Nucleus accumbens (tissue), 56 donors: ENCODE data around the gene MRGPRD.
A peak's percentile ranks its signal among the peaks of the same experiment; 100 is the strongest.
"Not testable (repeated sequence)": the region's sequence is repeated elsewhere in the genome, so short reads cannot be mapped to it uniquely, and the experiment has no call there.

Experiments
- DNase-seq, 56 donors: peaks; one replicate each; lab custom pipeline; 2025; lab: John Stamatoyannopoulos, UW

MRGPRD gene

DNA sequence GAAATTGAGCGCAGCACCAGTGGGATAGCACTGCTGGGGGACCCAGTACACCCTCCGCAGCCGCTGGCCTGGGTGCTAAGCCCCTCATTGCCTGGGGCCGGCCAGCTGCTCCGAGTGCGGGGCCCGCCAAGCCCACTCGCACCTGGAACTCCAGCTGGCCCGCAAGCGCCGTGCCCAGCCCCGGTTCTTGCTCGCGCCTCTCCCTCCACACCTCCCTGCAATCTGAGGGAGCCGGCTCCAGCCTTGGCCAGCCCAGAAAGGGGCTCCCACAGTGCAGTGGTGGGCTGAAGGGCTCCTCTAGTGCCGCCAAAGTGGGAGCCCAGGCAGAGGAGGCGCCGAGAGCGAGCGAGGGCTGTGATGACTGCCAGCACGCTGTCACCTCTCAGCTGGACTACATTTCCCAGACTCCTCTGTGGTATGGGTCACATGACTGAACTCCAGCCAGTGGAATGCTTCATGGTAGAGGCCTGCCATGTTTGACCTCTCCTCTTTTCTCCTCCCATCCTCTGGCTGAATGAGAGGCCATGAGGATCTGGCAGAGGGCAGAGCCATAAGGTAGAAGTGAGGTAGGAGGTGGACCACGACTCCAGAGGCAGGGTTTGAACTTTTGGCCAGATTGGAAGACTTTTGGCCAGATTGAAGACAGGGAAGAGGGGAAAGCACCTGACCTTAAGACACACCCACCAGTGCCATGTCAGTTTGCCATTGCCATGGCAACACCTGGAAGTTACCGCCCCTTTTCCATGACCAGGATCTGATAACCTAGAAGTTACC, 6.2 kb downstream of the MRGPRD start:
- DNase-seq, result no peak

DNA sequence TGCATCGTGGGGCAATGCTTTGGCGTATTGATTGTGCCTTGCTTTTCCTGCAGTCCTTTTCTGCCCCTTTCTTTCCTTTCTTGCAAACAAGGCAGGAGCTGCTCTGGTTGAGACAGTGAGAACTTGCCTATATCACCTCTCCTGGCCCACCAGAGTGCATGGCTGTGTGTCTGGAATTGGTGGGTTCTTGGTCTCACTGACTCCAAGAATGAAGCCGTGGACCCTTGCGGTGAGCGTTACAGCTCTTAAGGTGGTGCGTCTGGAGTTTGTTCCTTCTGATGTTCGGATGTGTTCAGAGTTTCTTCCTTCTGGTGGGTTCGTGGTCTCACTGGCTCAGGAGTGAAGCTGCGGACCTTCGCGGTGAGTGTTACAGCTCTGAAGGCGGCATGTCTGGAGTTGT, 7.1 kb downstream of the MRGPRD start:
- not testable (repeated sequence) for DNase-seq

DNA sequence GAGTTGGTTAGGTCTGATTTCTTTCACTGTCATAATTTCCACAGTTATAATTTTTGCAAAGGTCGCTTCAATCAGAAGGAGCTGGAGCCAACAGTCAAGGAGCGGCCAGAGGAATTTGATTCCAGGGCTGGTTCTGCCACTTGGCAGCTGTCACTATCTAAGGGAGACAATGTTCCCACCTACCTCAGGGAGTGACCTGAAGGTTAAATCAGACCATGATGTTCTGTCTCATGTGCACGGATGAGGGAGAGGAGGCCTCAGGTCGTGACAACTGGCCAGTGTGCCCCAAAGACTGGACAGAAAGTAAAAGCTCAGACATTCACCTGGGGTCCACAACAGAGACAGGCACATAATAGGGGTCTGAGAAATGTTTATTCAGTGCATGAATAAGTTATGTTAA, 7.6 kb downstream of the MRGPRD start:
- DNase-seq, result no peak

DNA sequence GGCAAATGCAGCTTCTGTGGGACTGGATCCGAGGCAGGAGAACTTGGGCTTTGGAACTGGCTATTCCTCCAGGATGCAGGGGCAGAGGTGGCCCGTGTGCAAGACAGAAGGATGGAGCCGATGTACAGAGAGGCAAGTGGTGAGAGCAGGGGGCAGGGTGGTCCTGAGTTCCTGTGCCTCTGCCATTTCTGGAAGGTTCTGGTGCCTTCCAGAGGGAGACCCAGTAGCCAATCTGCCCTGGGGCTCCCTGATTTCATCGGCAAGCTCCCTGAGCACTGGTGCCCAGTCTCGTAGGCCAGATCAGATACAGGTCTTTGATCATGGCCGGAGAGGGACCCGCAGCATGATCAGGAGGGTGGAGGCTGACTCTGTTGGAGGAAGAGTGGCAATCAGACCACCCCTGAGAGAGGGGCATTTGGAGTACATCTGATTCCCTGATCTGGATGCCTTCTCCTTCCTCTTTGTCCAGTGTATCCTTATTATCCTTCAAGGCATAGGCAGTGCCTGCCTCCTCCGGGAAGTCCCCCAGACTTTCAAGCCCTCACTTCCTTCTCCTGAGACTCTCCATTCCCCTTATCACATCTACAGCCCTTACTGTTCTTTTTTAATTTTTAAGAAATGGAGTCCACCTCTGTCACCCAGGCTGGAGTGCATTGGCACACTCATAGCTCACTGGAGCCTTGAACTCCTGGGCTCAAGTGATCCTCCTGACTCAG, 9.7 kb downstream of the MRGPRD start:
- DNase-seq, result no peak

DNA sequence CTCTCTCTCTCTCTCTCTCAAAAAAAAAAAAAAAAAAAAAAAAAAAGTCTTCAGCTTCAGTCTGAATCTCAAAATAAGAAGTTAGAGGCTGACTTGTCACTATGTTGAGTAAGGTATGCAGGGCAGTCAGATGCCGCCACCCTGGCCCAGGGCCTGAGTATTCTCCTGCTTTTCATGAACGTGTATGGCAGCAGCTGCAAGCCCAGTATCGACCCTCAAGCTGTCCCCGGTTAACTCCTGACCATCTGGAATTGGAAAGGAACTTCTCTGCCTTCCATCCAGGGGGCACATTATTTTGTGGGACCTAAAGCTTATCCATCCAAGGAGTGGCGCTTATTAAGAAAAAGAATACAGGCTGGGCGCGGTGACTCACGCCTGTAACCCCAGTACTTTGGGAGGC, 11.4 kb downstream of the MRGPRD start:
- no peak for DNase-seq

DNA sequence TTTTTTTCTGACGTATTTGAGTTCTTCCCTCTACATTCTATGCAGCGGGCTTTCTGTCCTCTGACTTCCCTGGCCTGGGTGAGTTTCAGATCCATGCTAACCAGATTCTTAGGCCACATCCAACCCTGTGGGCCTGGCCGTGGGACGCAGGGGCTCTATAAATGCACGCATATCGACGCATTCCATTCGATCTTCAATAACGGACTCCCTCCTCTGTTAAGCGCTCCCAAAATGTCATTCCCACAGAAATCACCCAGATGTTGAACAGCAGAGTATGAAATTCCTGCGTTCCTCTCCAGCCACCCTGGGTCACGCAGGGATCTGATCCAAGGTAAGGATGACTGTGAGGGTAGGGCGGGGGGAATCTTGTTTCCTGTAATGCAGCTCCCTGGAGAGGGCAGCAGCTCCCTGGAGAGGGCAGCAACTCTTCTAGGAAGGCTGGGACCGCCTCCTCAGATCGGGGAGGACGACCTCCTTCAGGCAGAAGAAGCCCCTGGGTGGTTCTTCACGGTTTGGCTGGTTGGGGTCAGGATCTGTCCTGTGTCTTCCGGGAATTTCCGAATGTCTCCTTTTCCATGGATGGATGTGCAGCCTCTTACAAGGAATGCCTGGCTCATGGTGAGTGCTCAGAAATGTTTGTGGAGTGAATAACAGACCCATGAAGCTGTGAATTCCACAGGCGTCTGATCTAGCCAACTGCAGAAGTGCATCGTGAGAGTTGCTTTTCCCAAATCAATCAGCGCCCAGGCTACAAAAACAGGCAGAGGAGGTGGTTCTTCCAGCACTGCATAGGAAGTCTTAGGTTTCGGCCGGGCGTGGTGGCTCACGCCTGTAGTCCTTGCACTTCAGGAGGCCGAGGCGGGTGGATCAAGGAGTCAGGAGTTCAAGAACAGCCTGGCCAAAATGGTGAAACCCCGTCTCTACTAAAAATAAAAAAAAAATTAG, 12.2 kb downstream of the MRGPRD start:
- no peak for DNase-seq

DNA sequence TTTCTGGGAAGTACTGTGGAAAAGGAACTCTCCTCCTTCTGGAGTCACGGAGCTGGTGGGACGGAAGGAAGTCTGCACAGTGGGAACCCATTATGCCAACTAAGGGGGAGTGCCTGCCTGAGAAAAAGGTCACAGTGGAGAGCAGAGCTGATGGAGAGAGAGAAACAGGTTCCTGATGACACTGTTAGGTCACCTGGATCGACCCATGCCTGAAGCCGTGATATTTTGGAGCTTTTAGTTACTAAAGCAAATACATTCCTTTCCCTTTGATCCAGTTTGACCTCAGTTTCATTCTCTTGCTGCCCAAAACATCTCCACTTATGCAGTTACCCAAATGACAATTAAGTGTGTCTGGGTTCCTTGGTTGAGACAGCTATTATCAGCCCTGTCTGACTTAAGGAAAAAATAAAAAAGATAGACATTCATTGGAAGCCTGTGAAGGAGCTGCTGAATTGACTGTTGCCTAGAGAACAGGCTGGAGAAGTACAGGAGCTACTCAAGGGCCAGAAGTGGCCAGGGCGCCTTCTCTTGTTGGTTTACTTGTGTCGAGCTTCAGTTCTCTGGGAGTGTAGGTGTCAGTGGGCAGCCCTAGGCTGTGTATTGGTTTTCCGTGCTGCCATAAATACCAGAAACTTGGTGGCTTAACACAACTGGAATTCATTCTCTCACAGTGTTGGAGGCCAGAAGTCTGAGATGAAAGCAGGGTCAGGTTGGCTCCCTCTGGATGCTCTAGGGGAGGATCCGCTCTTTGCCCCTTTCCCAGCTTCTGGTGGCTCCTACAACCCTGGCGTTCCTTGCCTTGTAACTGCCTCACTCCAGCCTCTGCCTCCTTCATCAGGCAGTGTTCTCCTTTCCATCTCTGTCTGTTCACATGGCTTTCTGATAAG, 13.6 kb downstream of the MRGPRD start:
- no peak for DNase-seq

DNA sequence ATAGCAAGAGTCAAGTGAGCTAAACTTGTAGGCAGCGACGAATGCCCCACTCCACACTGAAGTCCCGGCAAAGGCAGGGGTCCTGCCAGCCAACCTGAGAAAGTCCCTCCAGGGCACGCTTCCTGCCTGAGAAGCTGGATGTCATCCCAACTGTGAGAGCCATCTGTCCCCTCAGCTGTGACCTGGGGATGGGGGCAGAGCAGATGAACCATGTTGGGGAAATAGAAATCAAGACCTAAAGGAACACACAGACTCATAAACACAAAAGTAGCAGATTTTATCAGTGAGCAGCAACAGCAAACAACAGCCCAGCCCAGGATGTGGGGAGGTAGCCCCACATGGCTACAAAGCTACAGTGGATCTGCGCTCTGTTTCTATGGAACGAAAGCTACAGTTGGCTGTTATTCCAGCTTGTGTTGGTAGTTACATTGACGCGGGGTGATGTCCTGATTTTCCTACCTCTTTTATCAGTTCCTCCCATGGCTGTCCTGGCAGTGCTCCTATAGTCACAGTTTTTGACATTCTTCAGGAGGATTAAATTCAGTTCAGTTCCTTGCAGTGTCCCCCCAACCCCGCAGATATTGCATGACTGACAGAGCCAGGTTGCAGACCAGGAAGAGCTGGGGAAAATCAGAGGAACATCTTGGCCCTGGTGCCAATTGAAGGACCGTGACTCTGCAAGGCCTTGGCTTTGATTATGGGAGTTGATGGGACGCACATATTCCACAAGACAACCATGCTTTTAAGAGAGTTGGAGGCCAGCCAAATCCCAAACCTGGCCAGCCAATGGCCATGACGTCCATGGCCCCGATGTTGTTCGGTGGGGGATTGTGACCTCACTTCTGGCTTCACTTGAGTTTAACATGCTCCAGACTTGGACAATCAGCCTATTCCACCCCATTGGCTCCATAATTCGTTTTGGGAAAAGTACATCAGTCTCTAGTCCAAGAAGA, 14.6 kb downstream of the MRGPRD start:
- no peak for DNase-seq

DNA sequence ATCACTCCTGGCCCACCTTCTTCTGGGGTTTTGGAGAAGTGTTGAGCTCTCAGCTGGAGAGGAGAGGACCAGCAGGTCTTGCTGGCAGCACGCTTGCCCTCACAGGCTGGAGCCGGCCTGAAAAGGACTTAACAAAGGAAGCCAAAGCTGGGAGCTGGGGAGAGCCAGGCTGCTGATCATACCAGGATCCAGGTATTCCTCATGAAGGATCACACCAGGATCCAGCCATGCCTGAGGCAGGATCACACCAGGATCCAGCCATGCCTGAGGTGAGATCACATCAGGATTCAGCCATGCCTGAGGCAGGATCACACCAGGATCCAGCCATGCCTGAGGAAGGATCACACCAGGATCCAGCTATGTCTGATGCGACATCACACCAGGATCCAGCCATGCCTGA, 17.0 kb downstream of the MRGPRD start:
- DNase-seq, result peak in 2 of 56 donors; percentile 4 to 8

DNA sequence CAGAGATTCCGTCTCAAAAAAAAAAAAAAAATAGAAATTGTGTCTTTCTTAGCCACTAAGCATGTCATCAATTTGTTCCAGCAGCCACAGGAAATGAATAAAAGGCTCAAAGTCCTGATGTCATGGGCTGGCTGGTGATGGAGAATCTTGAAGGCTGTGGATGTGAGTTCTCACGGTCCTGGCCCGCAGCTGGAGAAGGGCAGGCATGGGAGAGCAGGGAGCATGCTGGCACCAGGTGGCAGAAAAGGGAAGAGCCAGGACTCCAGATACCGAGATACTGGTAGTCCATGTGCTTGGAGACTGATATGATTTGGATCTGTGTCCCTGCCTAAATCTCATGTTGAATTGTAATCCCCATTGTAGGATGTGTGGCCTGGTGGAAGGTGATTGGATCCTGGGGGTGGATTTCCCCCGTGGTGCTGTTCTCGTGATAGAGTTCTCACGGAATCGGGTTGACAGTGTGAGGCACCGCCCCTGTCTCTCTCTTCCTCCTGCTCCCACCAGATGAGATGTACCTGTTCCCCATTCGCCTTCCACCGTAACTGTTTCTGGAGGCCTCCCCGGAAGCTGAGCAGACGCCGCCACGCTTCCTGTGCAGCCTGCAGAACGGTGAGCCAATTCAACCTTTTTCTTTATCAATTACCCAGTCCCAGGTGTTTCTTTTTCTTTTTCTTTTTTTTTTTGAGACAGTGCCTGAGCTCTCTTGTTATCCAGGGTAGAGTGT, 18.1 kb downstream of the MRGPRD start:
- no peak for DNase-seq

DNA sequence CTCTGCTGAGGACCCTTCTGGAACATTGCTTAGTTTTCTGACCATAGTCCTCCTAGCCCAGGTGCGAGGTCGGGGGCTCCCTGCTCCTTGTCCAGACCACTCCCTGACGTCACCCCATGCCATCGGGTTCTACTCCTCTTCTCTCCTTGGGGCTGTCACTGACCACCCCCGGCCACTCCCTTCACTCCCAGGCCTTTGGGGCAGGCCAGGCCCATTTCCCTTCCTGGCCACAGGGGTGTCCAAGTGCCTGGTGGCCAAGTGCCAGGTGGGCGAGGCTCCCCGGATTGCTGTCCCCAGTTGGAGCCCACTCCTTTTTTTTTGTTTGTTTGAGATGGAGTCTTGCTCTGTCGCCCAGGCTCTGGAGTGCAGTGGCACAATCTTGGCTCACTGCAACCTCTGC, 19.5 kb downstream of the MRGPRD start:
- DNase-seq, result no peak

DNA sequence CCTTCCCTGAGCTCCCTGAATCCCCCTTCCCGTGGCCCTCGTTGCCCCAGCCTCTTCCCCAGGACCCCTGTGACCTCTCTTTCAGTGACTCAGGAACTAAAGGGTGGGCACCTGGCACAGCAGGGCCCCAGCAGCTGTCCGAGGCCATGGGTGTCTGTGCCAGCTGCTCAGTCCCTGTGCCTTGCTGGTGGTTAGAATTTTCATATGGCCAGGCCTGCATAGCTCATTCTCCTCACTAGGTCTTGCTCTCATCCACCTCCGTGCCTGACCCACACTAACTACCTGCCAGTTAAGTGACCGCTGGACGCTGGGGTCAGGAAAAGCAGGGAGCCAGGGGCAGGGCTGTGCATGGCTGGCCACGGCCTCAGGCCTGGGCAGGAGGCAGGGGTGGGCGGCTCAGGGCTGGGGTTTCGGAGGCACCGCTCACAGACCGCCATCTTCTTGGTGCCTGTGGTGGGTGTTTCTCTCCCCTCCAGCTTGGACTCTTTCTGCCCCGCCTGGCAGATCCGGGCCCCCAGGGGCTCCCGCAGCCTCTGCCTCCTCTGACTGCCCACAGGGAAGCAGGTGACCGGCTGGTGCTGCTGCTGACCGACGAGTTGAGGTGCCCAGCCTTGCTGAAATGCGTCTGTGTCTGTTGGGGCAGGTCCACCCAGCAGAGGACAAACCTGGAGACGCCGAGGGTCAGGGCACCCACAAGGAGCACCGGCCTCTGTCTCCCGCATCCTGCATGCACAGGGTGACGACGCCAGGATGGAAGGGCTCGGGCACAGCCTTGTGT, 20.3 kb downstream of the MRGPRD start:
- no peak for DNase-seq

DNA sequence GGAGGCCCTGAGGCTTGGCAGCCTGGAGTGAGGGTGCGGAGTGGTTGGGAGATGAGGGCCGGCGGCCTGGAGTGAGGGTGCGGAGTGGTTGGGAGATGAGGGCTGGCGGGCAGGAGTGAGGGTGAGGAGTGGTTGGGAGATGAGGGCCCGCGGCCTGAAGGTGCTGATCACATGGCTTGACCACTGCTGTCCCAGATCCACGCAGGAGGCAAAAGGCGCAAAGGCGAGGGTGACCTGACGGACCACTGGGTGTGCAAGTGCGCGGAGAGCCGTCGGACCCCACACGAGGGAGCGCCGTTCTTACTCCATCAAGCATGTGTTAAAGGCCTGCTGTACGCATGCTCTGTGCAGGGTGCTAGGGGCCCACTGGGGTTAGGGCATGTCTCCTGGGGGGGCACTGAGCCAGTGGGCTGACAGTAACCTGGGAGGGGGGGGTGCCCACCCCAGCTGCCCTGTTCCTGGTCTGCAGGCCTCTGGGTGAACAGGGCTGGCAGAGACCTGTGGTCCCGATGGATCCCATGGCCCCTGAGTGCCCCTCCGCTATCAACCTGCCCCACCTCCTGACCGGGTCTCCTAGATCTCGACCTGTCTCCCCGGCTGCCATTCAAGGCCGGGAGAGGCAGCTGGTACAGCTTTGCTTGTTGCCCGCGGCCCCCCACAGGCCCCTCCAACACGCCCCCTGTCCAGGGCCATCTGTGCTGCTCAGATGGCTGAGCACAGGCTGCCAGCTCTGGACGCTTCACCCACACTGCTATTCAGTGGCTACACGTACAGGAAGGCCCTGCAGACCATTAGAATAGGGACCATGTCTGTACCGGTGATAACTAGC, 21.1 kb downstream of the MRGPRD start:
- DNase-seq, result no peak

DNA sequence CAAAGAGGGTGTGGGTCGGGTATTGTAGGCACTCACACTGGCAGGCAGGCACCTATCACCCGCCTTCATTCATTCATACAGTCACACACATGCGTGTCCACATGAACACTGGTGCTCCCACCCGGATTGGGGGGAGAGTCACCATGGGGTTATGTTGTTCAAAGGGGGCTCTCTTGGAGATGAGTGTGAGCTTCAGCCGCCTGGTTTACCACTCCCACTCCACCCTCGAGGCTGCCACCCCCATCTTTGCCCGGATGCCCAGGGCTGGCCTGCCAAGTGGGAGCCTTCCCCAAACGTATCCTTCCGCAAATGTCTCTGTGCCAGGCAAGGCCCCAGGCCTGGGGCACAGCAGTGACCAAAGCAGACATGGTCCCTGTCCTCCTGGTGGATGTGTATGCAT, 22.6 kb downstream of the MRGPRD start:
- no peak for DNase-seq

DNA sequence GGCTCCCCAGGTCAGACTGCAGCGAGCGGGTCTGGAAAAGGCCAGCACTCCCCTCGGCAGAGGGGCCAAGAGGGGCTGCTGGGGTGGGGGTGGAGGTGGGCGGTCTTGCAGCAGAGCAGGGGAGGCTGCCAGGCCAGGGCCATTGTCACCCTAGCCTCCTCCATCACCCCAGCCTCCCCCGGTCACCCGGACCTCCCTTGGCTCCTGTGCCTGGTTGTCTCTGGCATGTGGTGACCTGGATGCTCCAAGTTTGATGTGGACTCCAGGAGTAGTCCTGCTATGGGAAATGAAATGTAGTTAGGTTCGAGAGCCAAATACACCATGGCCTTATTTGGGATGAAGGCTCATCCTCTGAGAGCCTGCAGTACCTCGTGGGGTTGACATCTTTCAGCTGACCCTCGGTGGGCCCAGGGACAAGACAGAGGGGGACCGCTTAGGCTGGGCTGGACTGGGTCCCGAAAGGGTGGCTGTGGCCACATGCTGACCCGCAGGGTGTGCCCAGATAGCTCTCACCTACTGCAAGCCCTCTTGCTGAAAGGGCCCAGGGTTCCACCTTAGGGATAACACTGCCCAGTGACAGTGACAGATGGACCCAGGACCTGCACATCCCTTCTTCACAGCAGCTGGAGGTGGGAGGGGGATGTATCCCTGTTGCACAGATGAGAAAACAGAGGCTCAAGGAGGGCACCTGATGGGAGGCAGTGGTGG, 24.1 kb downstream of the MRGPRD start:
- no peak for DNase-seq

DNA sequence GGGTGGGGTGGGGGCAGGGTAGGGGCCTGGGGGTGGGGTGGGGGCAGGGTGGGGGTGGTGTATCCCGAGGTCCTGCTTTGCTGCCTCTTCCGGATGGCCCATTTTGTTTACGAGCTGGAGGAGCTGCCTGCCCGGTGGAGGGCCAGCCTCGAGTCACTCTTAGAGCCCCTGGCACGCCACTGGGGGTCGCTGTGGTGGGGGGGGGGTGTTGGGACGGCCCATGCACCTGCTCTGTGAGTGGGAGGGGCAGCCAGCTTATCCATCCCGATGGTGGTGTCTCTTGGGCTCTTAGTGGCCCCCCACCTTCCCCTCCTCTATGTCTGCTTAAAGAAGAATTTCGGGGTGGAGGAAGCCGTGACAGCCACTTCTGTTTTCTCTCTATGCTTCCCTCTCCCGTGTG, 24.6 kb downstream of the MRGPRD start:
- DNase-seq, result no peak
